Measurements from ENCODE around the gene ERCC6.

ERCC6 gene

DNA sequence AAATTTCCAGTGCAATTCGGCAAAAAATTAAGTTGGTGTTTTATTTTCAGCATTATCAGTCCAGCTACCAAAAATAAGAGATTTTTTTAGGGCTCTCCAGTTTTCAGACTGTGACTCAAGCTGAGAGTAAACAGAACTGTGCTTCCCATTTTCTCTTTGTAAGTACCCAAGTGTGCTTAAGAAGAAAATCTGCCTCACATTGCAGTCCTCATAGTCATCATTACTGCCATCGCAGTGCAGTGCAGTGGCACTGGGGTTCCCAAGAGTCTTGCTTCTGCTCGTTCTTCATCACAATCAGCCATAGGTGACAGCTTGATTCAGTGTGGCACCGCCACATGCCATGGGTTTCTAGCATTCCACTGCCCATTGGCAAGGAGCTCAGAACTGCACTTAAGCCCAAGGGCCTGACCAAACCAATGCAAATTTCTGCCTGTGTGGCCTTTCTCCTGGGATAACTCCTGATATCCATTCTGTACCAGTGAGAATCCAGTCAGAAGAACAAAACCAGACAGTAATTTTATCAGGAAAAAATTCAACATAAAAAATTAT, 25.6 kb upstream of the ERCC6 start:
- H3K9ac ChIP-seq (ENCODE audit: low read length): no peak overlapping the region
- no peak overlapping the region for H3K4me2 ChIP-seq (ENCODE audit: low read length, poor library complexity, severe bottlenecking)
- no peak overlapping the region for H3K23ac ChIP-seq (ENCODE audit: low read length in 2 of 2)
- H4K91ac ChIP-seq (ENCODE audit: low read length): no peak overlapping the region
- H2BK120ac ChIP-seq (ENCODE audit: low read depth, low read length): no peak overlapping the region
- no peak for DNase-seq
- H3K18ac ChIP-seq (ENCODE audit: low read depth in 1 of 2, low read length in 2 of 2): no peak overlapping the region
- no peak overlapping the region for H3K4ac ChIP-seq (ENCODE audit: low read depth in 1 of 2, low read length in 2 of 2)
- WGBS: 81% methylated on average over 4 of the region's 4 CpGs
- H2AFZ ChIP-seq (ENCODE audit: low read depth, low read length): no peak overlapping the region
- no peak overlapping the region for H2AK5ac ChIP-seq (ENCODE audit: low read length, severe bottlenecking)
- H2BK12ac ChIP-seq (ENCODE audit: low read length in 2 of 2): no peak overlapping the region
- no peaks in the 10 kb centered on the region for H3K4me1 ChIP-seq (ENCODE audit: control insufficient read depth, insufficient read depth, low read depth, low read length)
- no peak overlapping the region for H2BK5ac ChIP-seq (ENCODE audit: low read depth, low read length, poor library complexity, severe bottlenecking)
- no peak overlapping the region for H4K8ac ChIP-seq (ENCODE audit: low read length)
- no peaks in the 10 kb centered on the region for H3K36me3 ChIP-seq (ENCODE audit: control insufficient read depth in 1 of 2, insufficient read depth in 2 of 2, low read depth in 1 of 2, low read length in 2 of 2)
- no peak overlapping the region for H3K14ac ChIP-seq (ENCODE audit: low read length in 2 of 2)
- H3K27me3 ChIP-seq (ENCODE audit: control insufficient read depth in 1 of 2, insufficient read depth in 1 of 2, low read length in 2 of 2): peaks cover 0 to 6% of the 10 kb centered on the region in 2 experiments
- no peaks in the 10 kb centered on the region for H3K79me1 ChIP-seq (replicated peaks; ENCODE audit: low read length, poor library complexity, severe bottlenecking)
- no peak overlapping the region for H3K27ac ChIP-seq (ENCODE audit: low read length, poor library complexity, severe bottlenecking)
- no peak overlapping the region for H2BK15ac ChIP-seq (ENCODE audit: low read depth, poor library complexity, severe bottlenecking)
- peaks cover 1% of the 10 kb centered on the region for H3K9me3 ChIP-seq (ENCODE audit: control insufficient read depth, low read length)
- H3K4me3 ChIP-seq (ENCODE audit: insufficient read depth in 1 of 2, low read depth in 1 of 2, low read length in 2 of 2): no peak overlapping the region

DNA sequence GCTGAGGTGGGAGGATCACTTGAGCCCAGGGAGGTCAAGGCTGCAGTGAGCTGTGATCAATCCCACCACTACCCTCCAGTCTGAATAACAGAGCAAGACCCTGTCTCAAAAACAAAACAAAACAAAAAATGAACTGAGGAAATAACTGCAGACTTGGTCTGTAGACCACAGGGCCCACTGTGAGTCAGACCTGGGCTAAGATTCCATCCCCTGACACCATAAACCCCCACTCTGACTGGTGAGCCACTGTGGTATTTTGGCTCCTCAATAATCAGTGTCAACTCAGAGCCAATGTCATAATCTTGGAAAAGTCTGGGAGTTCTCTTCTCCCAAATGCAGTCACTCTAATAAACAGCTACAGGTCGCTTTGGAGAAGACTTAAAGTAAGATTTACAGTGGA, 24.0 kb upstream of the ERCC6 start:
- Histone ChIP-seq H3K23ac (ENCODE audit: low read length in 2 of 2) (no peak overlapping the region), H2BK5ac (ENCODE audit: low read depth, low read length, poor library complexity, severe bottlenecking) (no peak overlapping the region), H3K4ac (ENCODE audit: low read depth in 1 of 2, low read length in 2 of 2) (no peak overlapping the region), H3K4me2 (ENCODE audit: low read length, poor library complexity, severe bottlenecking) (no peak overlapping the region), H3K14ac (ENCODE audit: low read length in 2 of 2) (no peak overlapping the region), H3K27me3 (ENCODE audit: control insufficient read depth in 1 of 2, insufficient read depth in 1 of 2, low read length in 2 of 2) (peaks cover 0 to 12% of the 10 kb centered on the region in 2 experiments), H3K18ac (ENCODE audit: low read depth in 1 of 2, low read length in 2 of 2) (no peak overlapping the region), H2BK15ac (ENCODE audit: low read depth, poor library complexity, severe bottlenecking) (no peak overlapping the region), H3K36me3 (ENCODE audit: control insufficient read depth in 1 of 2, insufficient read depth in 2 of 2, low read depth in 1 of 2, low read length in 2 of 2) (no peaks in the 10 kb centered on the region), H3K27ac (ENCODE audit: low read length, poor library complexity, severe bottlenecking) (no peak overlapping the region), H2AK5ac (ENCODE audit: low read length, severe bottlenecking) (no peak overlapping the region), H2BK120ac (ENCODE audit: low read depth, low read length) (no peak overlapping the region), H3K79me1 (replicated peaks; ENCODE audit: low read length, poor library complexity, severe bottlenecking) (no peaks in the 10 kb centered on the region), H2AFZ (ENCODE audit: low read depth, low read length) (no peak overlapping the region), H4K8ac (ENCODE audit: low read length) (no peak overlapping the region), H3K9ac (ENCODE audit: low read length) (no peak overlapping the region), H3K9me3 (ENCODE audit: control insufficient read depth, low read length) (no peaks in the 10 kb centered on the region), H2BK12ac (ENCODE audit: low read length in 2 of 2) (no peak overlapping the region), H3K4me3 (ENCODE audit: insufficient read depth in 1 of 2, low read depth in 1 of 2, low read length in 2 of 2) (no peak overlapping the region), H3K4me1 (ENCODE audit: control insufficient read depth, insufficient read depth, low read depth, low read length) (no peaks in the 10 kb centered on the region), H4K91ac (ENCODE audit: low read length) (no peak overlapping the region)
- WGBS: 29% methylated on average over 1 of the region's 1 CpG
- DNase-seq: no peak

DNA sequence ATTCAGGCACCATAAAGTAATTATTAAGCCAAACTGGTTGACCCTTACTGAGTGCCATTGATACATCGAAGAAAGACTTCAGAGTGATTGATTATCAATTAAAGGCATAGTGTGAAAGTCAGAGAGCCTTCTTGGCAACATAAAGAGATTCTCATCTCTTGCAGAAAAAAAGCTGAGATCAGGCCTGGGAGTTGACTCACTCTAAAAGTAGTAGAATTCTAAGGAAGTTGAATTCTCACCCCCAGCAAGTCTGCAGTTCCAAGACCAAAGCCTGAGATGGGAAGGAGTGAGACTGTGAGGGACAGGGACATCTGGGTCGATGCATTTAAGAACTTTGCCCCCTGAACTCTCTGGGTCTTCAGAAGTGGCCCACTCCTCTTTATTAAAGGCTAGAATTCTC, 21.6 kb upstream of the ERCC6 start:
- Histone ChIP-seq H3K79me1 (replicated peaks; ENCODE audit: low read length, poor library complexity, severe bottlenecking) (no peaks in the 10 kb centered on the region), H4K91ac (ENCODE audit: low read length) (no peak overlapping the region), H4K8ac (ENCODE audit: low read length) (no peak overlapping the region), H3K4me3 (ENCODE audit: insufficient read depth in 1 of 2, low read depth in 1 of 2, low read length in 2 of 2) (no peak overlapping the region), H2AK5ac (ENCODE audit: low read length, severe bottlenecking) (no peak overlapping the region), H2AFZ (ENCODE audit: low read depth, low read length) (no peak overlapping the region), H3K9ac (ENCODE audit: low read length) (no peak overlapping the region), H3K4ac (ENCODE audit: low read depth in 1 of 2, low read length in 2 of 2) (no peak overlapping the region), H3K23ac (ENCODE audit: low read length in 2 of 2) (no peak overlapping the region), H3K27ac (ENCODE audit: low read length, poor library complexity, severe bottlenecking) (no peak overlapping the region), H3K18ac (ENCODE audit: low read depth in 1 of 2, low read length in 2 of 2) (no peak overlapping the region), H2BK5ac (ENCODE audit: low read depth, low read length, poor library complexity, severe bottlenecking) (no peak overlapping the region), H3K27me3 (ENCODE audit: control insufficient read depth in 1 of 2, insufficient read depth in 1 of 2, low read length in 2 of 2) (peaks cover 0 to 12% of the 10 kb centered on the region in 2 experiments), H3K36me3 (ENCODE audit: control insufficient read depth in 1 of 2, insufficient read depth in 2 of 2, low read depth in 1 of 2, low read length in 2 of 2) (no peaks in the 10 kb centered on the region), H3K4me1 (ENCODE audit: control insufficient read depth, insufficient read depth, low read depth, low read length) (no peaks in the 10 kb centered on the region), H3K4me2 (ENCODE audit: low read length, poor library complexity, severe bottlenecking) (no peak overlapping the region), H2BK120ac (ENCODE audit: low read depth, low read length) (no peak overlapping the region), H3K9me3 (ENCODE audit: control insufficient read depth, low read length) (no peaks in the 10 kb centered on the region), H2BK12ac (ENCODE audit: low read length in 2 of 2) (no peak overlapping the region), H2BK15ac (ENCODE audit: low read depth, poor library complexity, severe bottlenecking) (no peak overlapping the region), H3K14ac (ENCODE audit: low read length in 2 of 2) (no peak overlapping the region)
- no peak for DNase-seq
- 56% methylated on average over 1 of the region's 2 CpGs for WGBS

DNA sequence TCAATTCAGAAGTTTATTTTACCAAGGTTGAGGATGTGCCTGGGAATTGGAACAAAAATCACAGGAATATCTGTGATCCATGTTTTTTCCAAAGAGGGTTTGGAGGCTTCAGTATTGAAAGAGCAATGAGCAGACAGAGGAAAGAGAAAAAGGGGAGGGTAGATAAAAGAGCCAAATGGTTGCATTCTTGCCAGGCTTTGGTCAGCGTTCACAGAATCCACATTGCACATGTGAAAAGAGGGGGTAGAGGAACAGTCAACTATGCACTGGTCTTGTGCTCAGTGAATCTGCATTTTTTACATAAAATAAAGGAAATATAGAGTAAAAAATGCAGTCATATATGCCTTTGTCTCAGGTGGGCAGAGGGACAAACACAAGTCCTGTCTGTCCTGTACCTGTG, 20.6 kb upstream of the ERCC6 start:
- Histone ChIP-seq H3K27me3 (ENCODE audit: control insufficient read depth in 1 of 2, insufficient read depth in 1 of 2, low read length in 2 of 2) (peaks cover 0 to 12% of the 10 kb centered on the region in 2 experiments), H3K27ac (ENCODE audit: low read length, poor library complexity, severe bottlenecking) (no peak overlapping the region), H3K23ac (ENCODE audit: low read length in 2 of 2) (no peak overlapping the region), H3K4ac (ENCODE audit: low read depth in 1 of 2, low read length in 2 of 2) (no peak overlapping the region), H2BK5ac (ENCODE audit: low read depth, low read length, poor library complexity, severe bottlenecking) (no peak overlapping the region), H3K18ac (ENCODE audit: low read depth in 1 of 2, low read length in 2 of 2) (no peak overlapping the region), H4K91ac (ENCODE audit: low read length) (no peak overlapping the region), H3K4me2 (ENCODE audit: low read length, poor library complexity, severe bottlenecking) (no peak overlapping the region), H2BK15ac (ENCODE audit: low read depth, poor library complexity, severe bottlenecking) (no peak overlapping the region), H3K36me3 (ENCODE audit: control insufficient read depth in 1 of 2, insufficient read depth in 2 of 2, low read depth in 1 of 2, low read length in 2 of 2) (no peaks in the 10 kb centered on the region), H2AK5ac (ENCODE audit: low read length, severe bottlenecking) (no peak overlapping the region), H3K4me3 (ENCODE audit: insufficient read depth in 1 of 2, low read depth in 1 of 2, low read length in 2 of 2) (no peak overlapping the region), H3K79me1 (replicated peaks; ENCODE audit: low read length, poor library complexity, severe bottlenecking) (no peaks in the 10 kb centered on the region), H3K9ac (ENCODE audit: low read length) (no peak overlapping the region), H3K4me1 (ENCODE audit: control insufficient read depth, insufficient read depth, low read depth, low read length) (no peaks in the 10 kb centered on the region), H4K8ac (ENCODE audit: low read length) (no peak overlapping the region), H2BK120ac (ENCODE audit: low read depth, low read length) (no peak overlapping the region), H3K9me3 (ENCODE audit: control insufficient read depth, low read length) (no peaks in the 10 kb centered on the region), H2AFZ (ENCODE audit: low read depth, low read length) (no peak overlapping the region), H2BK12ac (ENCODE audit: low read length in 2 of 2) (no peak overlapping the region), H3K14ac (ENCODE audit: low read length in 2 of 2) (no peak overlapping the region)
- WGBS: 67% methylated on average over 1 of the region's 1 CpG
- no peak for DNase-seq
